SK-N-SH treated with all-trans-retinoic acid at 6 μM for 48 hours (cell line): ENCODE data around the gene CSRP2.

Source experiments
- ARNTL ChIP-seq: fragments of 450-650 bp; formaldehyde crosslinking; IDR thresholded peaks from 2 replicates; pipeline ENCODE4 v1.5.0; 2020; ENCODE audit warnings: low read depth, mild to moderate bottlenecking, moderate library complexity, borderline replicate concordance
- CREB5 ChIP-seq: fragments of 250-450 bp; sonication (Bioruptor Pico); IDR thresholded peaks from 2 replicates; pipeline ENCODE4 v1.5.1; 2020; ENCODE audit warnings: low read depth, mild to moderate bottlenecking, moderate library complexity
- GLIS3 ChIP-seq: fragments of 250-450 bp; sonication (Bioruptor Pico); IDR thresholded peaks from 2 replicates; pipeline ENCODE4 v1.5.0; 2020; ENCODE audit warnings: mild to moderate bottlenecking, moderate library complexity
- OSR1 ChIP-seq: fragments of 250-450 bp; sonication (Bioruptor Pico); IDR thresholded peaks from 2 replicates; pipeline ENCODE4 v1.8.0; 2022; ENCODE audit warnings: moderate library complexity, mild to moderate bottlenecking, inconsistent platforms
- POU6F1 ChIP-seq: fragments of 250-450 bp; sonication (Bioruptor Pico); IDR thresholded peaks from 2 replicates; pipeline ENCODE4 v1.8.0; 2021; ENCODE audit warnings: low read depth, mild to moderate bottlenecking, moderate library complexity, borderline replicate concordance
- PPARA ChIP-seq: fragments of 250-450 bp; sonication (Bioruptor Pico); IDR thresholded peaks from 2 replicates; pipeline ENCODE4 v1.5.0; 2020; ENCODE audit warnings: mild to moderate bottlenecking, borderline replicate concordance
- RARB ChIP-seq: fragments of 250-450 bp; sonication (Bioruptor Pico); IDR thresholded peaks from 2 replicates; pipeline ENCODE4 v1.8.0; 2021; ENCODE audit warnings: mild to moderate bottlenecking, moderate library complexity
- ZC3H10 ChIP-seq: fragments of 250-450 bp; sonication (Bioruptor Pico); IDR thresholded peaks from 2 replicates; pipeline ENCODE4 v1.5.1; 2021; ENCODE audit warnings: mild to moderate bottlenecking, moderate library complexity
- ZFP30 ChIP-seq: fragments of 450-650 bp; formaldehyde crosslinking; IDR thresholded peaks from 2 replicates; pipeline ENCODE4 v1.5.0; 2022; ENCODE audit warnings: mild to moderate bottlenecking, moderate library complexity
- ZNF565 ChIP-seq: fragments of 450-650 bp; formaldehyde crosslinking; conservative IDR thresholded peaks from 2 replicates; pipeline ENCODE4 v1.5.0; 2020; ENCODE audit warnings: low read depth, mild to moderate bottlenecking, moderate library complexity
- ZNF8 ChIP-seq: fragments of 450-650 bp; formaldehyde crosslinking; IDR thresholded peaks from 2 replicates; pipeline ENCODE4 v1.5.0; 2020; ENCODE audit warnings: mild to moderate bottlenecking, moderate library complexity
- TF ChIP-seq, protein P1 (sequence below): fragments of 250-450 bp; sonication (Bioruptor Pico); IDR thresholded peaks from 2 replicates; pipeline ENCODE4 v1.8.0; 2020; ENCODE audit warnings: mild to moderate bottlenecking, moderate library complexity, borderline replicate concordance

- TF ChIP-seq ZFP30 (CRISPR knock-in tag) (no peak), RARB (CRISPR knock-in tag) (no peak), ZC3H10 (CRISPR knock-in tag) (no peak), ARNTL (CRISPR knock-in tag) (no peak), POU6F1 (CRISPR knock-in tag) (no peak), CREB5 (CRISPR knock-in tag) (no peak), OSR1 (no peak), GLIS3 (CRISPR knock-in tag) (no peak), PPARA (CRISPR knock-in tag) (no peak), ZNF565 (no peak), ZNF8 (CRISPR knock-in tag) (no peak)
- TF ChIP-seq, protein P1, sequence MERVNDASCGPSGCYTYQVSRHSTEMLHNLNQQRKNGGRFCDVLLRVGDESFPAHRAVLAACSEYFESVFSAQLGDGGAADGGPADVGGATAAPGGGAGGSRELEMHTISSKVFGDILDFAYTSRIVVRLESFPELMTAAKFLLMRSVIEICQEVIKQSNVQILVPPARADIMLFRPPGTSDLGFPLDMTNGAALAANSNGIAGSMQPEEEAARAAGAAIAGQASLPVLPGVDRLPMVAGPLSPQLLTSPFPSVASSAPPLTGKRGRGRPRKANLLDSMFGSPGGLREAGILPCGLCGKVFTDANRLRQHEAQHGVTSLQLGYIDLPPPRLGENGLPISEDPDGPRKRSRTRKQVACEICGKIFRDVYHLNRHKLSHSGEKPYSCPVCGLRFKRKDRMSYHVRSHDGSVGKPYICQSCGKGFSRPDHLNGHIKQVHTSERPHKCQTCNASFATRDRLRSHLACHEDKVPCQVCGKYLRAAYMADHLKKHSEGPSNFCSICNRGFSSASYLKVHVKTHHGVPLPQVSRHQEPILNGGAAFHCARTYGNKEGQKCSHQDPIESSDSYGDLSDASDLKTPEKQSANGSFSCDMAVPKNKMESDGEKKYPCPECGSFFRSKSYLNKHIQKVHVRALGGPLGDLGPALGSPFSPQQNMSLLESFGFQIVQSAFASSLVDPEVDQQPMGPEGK (CRISPR knock-in tag) = no peak
These were observed 19.2 kb downstream of the CSRP2 start for GRCh38 chr12:76859611-76860010.
